ENCODE results near the gene EFCAB14. TPM values are rescaled to one million over a fixed set of nuclear protein-coding genes. Genes with fewer than 3 reads are reported as not detected.

The EFCAB14 gene
- total and polyA plus RNA-seq, 10 donors: 15.1 to 126 (median 92.3) TPM

DNA sequence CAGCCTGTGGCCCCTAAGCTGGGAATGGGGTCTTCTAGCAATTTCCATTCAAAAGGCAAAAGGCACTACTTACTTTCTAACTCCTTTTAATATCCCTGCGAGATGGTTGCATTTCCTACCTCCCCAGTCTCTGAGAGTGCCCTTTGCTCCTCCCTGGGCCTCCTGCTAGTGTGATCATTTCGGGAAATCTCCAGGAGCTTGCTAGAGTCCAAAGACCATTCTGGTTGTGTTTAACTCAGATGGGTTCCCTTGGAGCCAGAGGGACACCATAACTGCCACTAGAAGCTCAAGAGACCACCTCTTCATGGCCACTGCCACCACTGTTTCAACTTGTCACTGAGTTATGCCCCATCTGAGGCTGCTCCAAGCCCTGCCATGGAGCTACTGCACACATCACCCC lies 45.5 kb upstream of the EFCAB14 start:
- intact Hi-C loops (cut with DNase I; ENCODE audit: low total_unique reads): no loop called here
- 63 to 88% (median 78%) methylated on average over 2 of the region's 2 CpGs for WGBS, 5 donors
- peaks cover 0 to 60% (median 0%) of the 10 kb centered on the region in 7 donors for H3K27me3 ChIP-seq (replicated peaks in 1 of 7)
- no peak for DNase-seq
- no peaks in the 10 kb centered on the region for H3K4me1 ChIP-seq
- no peak for TF ChIP-seq POLR2AphosphoS5 (IDR thresholded peaks at IDR 0.05)
- TF ChIP-seq, protein P1, sequence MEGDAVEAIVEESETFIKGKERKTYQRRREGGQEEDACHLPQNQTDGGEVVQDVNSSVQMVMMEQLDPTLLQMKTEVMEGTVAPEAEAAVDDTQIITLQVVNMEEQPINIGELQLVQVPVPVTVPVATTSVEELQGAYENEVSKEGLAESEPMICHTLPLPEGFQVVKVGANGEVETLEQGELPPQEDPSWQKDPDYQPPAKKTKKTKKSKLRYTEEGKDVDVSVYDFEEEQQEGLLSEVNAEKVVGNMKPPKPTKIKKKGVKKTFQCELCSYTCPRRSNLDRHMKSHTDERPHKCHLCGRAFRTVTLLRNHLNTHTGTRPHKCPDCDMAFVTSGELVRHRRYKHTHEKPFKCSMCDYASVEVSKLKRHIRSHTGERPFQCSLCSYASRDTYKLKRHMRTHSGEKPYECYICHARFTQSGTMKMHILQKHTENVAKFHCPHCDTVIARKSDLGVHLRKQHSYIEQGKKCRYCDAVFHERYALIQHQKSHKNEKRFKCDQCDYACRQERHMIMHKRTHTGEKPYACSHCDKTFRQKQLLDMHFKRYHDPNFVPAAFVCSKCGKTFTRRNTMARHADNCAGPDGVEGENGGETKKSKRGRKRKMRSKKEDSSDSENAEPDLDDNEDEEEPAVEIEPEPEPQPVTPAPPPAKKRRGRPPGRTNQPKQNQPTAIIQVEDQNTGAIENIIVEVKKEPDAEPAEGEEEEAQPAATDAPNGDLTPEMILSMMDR (IDR thresholded peaks at IDR 0.05 in 8 of 11, conservative IDR thresholded peaks at IDR 0.05 in 3 of 11): no peak
- no peak for TF ChIP-seq POLR2A (IDR thresholded peaks at IDR 0.05)
- H3K9me3 ChIP-seq: peaks cover 0 to 16% (median 6%) of the 10 kb centered on the region in 8 donors
- H3K36me3 ChIP-seq: no peaks in the 10 kb centered on the region
- no peak overlapping the region for H3K4me3 ChIP-seq
- H3K27ac ChIP-seq: no peak overlapping the region

DNA sequence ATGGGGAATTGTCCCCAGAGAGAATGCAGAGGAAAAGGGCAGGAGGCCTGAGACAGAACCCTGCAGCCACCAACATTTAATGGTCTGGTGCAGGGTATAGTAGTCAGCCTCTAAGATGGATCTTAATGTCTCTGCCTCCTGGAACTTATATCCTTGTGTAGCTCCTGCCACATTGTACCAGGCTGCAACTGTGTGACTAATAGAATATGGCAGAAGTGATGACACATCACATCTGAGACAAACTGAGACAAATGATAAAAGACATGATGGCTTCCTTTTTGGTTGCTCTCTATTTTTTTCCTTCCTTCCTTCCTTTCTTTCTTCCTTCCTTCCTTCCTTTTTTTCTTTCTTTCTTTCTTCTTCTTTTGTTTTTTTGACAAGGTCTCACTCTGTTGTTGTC lies 42.8 kb upstream of the EFCAB14 start:
- H3K4me3 ChIP-seq: no peak overlapping the region
- intact Hi-C loops (cut with DNase I; ENCODE audit: low total_unique reads): no loop called here
- no peaks in the 10 kb centered on the region for H3K36me3 ChIP-seq
- peaks cover 0 to 48% (median 0%) of the 10 kb centered on the region in 7 donors for H3K27me3 ChIP-seq (replicated peaks in 1 of 7)
- no peak for DNase-seq
- H3K4me1 ChIP-seq: no peaks in the 10 kb centered on the region
- H3K27ac ChIP-seq: no peak overlapping the region
- H3K9me3 ChIP-seq: peaks cover 0 to 8% (median 0%) of the 10 kb centered on the region in 8 donors
- TF ChIP-seq POLR2A (IDR thresholded peaks at IDR 0.05): no peak
- TF ChIP-seq POLR2AphosphoS5 (IDR thresholded peaks at IDR 0.05): no peak
- TF ChIP-seq, protein P1 (IDR thresholded peaks at IDR 0.05 in 8 of 11, conservative IDR thresholded peaks at IDR 0.05 in 3 of 11): no peak

DNA sequence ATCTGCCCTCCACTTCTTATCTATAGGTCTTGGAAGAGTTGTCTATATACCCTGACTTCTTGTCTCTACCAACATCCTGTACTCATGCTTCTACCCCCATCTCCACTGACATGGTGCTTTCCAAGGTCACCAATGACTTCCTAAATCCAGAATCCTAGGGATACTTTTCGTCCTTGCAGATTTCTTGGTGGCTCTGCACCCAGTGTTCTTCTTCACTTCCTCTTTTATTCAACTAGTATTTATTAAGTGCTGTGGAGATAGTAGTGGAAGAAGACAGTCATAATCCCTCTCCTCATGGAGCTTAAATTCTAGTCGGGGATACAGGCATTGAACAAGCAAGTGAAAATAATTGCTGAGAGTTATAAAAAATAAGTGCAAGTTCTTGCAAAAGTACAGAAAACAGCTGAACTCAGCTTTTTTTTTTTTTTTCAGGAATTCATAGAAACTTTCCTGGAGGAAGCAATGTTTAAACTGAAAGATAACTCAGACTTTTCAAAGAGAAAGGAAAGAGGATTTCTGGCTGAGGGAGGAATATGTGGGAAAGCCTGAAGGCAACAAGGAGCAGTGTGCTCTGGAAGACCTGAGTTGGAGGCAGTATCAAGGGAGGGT lies 41.7 kb upstream of the EFCAB14 start:
- TF ChIP-seq POLR2AphosphoS5 (IDR thresholded peaks at IDR 0.05): no peak
- TF ChIP-seq, protein P1 (IDR thresholded peaks at IDR 0.05 in 8 of 11, conservative IDR thresholded peaks at IDR 0.05 in 3 of 11): no peak
- TF ChIP-seq POLR2A (IDR thresholded peaks at IDR 0.05): no peak
- 53 to 72% (median 62%) methylated on average over 2 of the region's 2 CpGs for WGBS, 5 donors
- no peak for DNase-seq

DNA sequence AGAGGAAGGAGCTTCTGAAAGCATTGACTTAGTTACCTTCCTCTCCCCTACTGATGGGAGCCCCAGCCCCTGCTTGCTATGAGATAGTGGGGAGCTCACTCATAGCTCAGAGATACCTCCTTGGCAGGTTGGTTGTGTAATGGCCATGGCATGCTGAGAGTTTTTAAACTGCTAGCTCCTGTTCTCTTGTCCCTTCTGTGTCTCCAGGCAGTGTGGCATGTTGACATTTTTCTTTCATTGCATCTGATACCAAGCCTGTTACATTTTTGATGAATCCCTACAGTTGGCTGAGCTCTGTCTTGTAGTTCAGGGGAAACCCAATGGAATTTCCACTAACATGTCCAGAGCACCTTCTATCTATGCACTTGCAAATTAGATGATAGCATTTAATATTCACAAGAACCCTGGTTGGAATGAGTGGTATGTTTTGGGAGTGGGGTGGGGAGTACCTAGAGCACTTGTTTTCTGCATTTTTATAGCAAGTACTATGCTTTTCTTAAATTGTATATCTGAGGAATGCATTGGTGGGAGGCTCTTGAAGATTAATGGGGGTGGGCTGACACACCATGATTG lies 39.1 kb upstream of the EFCAB14 start:
- intact Hi-C loops (cut with DNase I; ENCODE audit: low total_unique reads): no loop called here
- H3K36me3 ChIP-seq: no peaks in the 10 kb centered on the region
- no peak overlapping the region for H3K4me3 ChIP-seq
- no peak overlapping the region for H3K27ac ChIP-seq
- H3K9me3 ChIP-seq: peaks cover 0 to 8% (median 0%) of the 10 kb centered on the region in 8 donors
- TF ChIP-seq, protein P1 (IDR thresholded peaks at IDR 0.05 in 8 of 11, conservative IDR thresholded peaks at IDR 0.05 in 3 of 11): no peak
- TF ChIP-seq POLR2AphosphoS5 (IDR thresholded peaks at IDR 0.05) (no peak), POLR2A (IDR thresholded peaks at IDR 0.05) (no peak)
- H3K4me1 ChIP-seq: peaks cover 0 to 3% (median 0%) of the 10 kb centered on the region in 6 donors
- peaks cover 0 to 36% (median 0%) of the 10 kb centered on the region in 7 donors for H3K27me3 ChIP-seq (replicated peaks in 1 of 7)
- no peak for DNase-seq

More for the DNA sequence above, 41.7 kb upstream of the EFCAB14 start:
- Histone ChIP-seq H3K27me3 (replicated peaks in 1 of 7) (peaks cover 0 to 44% (median 0%) of the 10 kb centered on the region in 7 donors), H3K4me1 (no peaks in the 10 kb centered on the region), H3K4me3 (no peak overlapping the region), H3K9me3 (peaks cover 0 to 8% (median 0%) of the 10 kb centered on the region in 8 donors), H3K36me3 (no peaks in the 10 kb centered on the region), H3K27ac (no peak overlapping the region)
- intact Hi-C loops (cut with DNase I; ENCODE audit: low total_unique reads): no loop called here
